ENCODE data around the gene SPARCL1. TPM values are rescaled to one million over a fixed set of nuclear protein-coding genes. Genes with fewer than 3 reads are reported as not detected.

The SPARCL1 gene
- total RNA-seq, 1 donor from 2014 or later, result 113 TPM

- no peak for DNase-seq (ENCODE audit: low spot score)
Observed at GRCh38 chr4:87445964-87446363, 83.2 kb downstream of the SPARCL1 start.

- DNase-seq (ENCODE audit: low spot score), result no peak
Observed at GRCh38 chr4:87444741-87445140, 84.4 kb downstream of the SPARCL1 start.

GRCh38 chr4:87442889-87443288 lies 86.3 kb downstream of the SPARCL1 start:
- no peak for DNase-seq (ENCODE audit: low spot score)

GRCh38 chr4:87433342-87433741 lies 95.8 kb downstream of the SPARCL1 start:
- no peak for DNase-seq (ENCODE audit: low spot score)

- no peak for DNase-seq (ENCODE audit: low spot score)
Observed at GRCh38 chr4:87430038-87430437, 99.1 kb downstream of the SPARCL1 start.

GRCh38 chr4:87428979-87429378 lies 100.2 kb downstream of the SPARCL1 start:
- no peak for DNase-seq (ENCODE audit: low spot score)

- no peak for DNase-seq (ENCODE audit: low spot score)
Observed at GRCh38 chr4:87427518-87427868, 101.7 kb downstream of the SPARCL1 start.

- no peak for DNase-seq (ENCODE audit: low spot score)
Observed at GRCh38 chr4:87426865-87427517, 102.2 kb downstream of the SPARCL1 start.

GRCh38 chr4:87425711-87426110 lies 103.5 kb downstream of the SPARCL1 start:
- DNase-seq (ENCODE audit: low spot score), result no peak

- peak; percentile 64 for DNase-seq (ENCODE audit: low spot score)
Observed at GRCh38 chr4:87424099-87424543, 105.1 kb downstream of the SPARCL1 start.

Other genes starting within 250 kb of the SPARCL1 start
- gene HSD17B13, start 206.5 kb downstream of the SPARCL1 start, total RNA-seq (ENCODE audit: insufficient read depth, low replicate concordance), result 1.9 TPM
- gene HSD17B11, start 138.2 kb downstream of the SPARCL1 start, total RNA-seq (ENCODE audit: insufficient read depth, low replicate concordance), result 59.0 TPM
- 5.8 TPM for gene NUDT9, start 106.8 kb downstream of the SPARCL1 start, total RNA-seq (ENCODE audit: insufficient read depth, low replicate concordance)
- 3.4 TPM for gene DSPP, start 79.2 kb upstream of the SPARCL1 start, total RNA-seq (ENCODE audit: insufficient read depth, low replicate concordance)
- 2.2 TPM for gene DMP1, start 120.9 kb upstream of the SPARCL1 start, total RNA-seq (ENCODE audit: insufficient read depth, low replicate concordance)